ENCODE measurements around the gene STAT3. TPM values are rescaled to one million over a fixed set of nuclear protein-coding genes. Genes with fewer than 3 reads are reported as not detected.
A peak's percentile ranks its signal among the peaks of the same experiment; 100 is the strongest.

The STAT3 gene
- total and polyA plus RNA-seq, 9 of the 15 experiments (the other 6 are each of a cell fraction or from before 2014, with no cell fraction given) = 90.0 to 179 (median 114) TPM

DNA sequence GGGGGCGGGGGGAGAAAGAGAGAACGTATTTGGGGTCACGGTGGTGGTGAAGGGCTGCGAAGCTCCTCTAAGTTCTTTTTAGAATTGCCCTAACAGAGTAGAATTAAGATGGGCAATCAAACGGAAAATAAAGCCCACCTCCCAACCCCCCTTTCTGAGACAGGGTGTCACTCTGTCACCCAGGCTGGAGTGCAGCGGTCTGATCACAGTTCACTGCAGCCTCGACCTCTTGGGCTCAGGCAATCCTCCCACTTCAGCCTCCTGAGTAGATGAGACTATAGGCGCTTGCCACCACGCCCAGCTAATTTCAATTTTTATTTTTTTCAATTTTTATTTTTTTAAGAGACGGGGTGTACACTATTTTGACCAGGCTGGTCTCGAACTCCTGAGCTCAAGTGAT lies 35.5 kb upstream of the STAT3 start:
- peaks cover 25 to 33% of the 10 kb centered on the region in 2 experiments; a peak in 4 of 5 replicates for H3K4me1 ChIP-seq (replicated peaks in 1 of 2; ENCODE audit: control insufficient read depth in 2 of 2, insufficient read depth in 2 of 2, low read length in 2 of 2)
- no peaks in the 10 kb centered on the region for H3K9me1 ChIP-seq (ENCODE audit: control insufficient read depth, insufficient read depth, low read length)
- no peaks in the 10 kb centered on the region for H3K9me3 ChIP-seq (replicated peaks; ENCODE audit: control insufficient read depth, insufficient read depth, low read depth, low read length)
- POLR2A ChIA-PET = interaction anchor here (0.6 to 2.2 kb wide), 10 partner anchors 9 to 359 kb away, joined by 3 to 9 read pairs (median 5); no protein-coding TSS in a partner anchor
- peaks cover 43% of the 10 kb centered on the region for H3K79me2 ChIP-seq (ENCODE audit: control insufficient read depth, insufficient read depth, low read length)
- H2AFZ ChIP-seq (ENCODE audit: low read depth, low read length) = no peak overlapping the region
- no peak for FAIRE-seq
- no peak overlapping the region for H3K9ac ChIP-seq (ENCODE audit: insufficient read depth in 1 of 2, low read depth in 2 of 2, low read length in 2 of 2)
- in situ Hi-C loops (cut with MboI) = loop anchor here (5.0 kb wide), 1 partner anchor 104 kb away; no protein-coding TSS in a partner anchor
- H3K27ac ChIP-seq (ENCODE audit: extremely low read depth, low read depth, low read length) = no peak overlapping the region
- no peak for ATAC-seq
- H3K4me3 ChIP-seq = peak overlapping the region; percentile 64
- no peaks in the 10 kb centered on the region for H3K27me3 ChIP-seq (ENCODE audit: control insufficient read depth in 2 of 2, insufficient read depth in 2 of 2, low read length in 2 of 2)
- intact Hi-C loops (cut with micrococcal nuclease) = loop anchor here (2.0 kb wide), 1 partner anchor 35 kb away; the partner anchor contains the start of gene ATP6V0A1
- peaks cover 12% of the 10 kb centered on the region; the same call in 1 of the 2 replicates for H4K20me1 ChIP-seq (replicated peaks; ENCODE audit: control insufficient read depth, insufficient read depth, low read length)
- CTCF ChIA-PET (ENCODE audit: low intra/inter-chr PET ratio) = no interaction called here
- 64% methylated on average over 7 of the region's 11 CpGs for WGBS (ENCODE audit: insufficient coverage, low coverage, missing lambda C conversion rate)
- BruUV-seq (replicated peaks) = no TSS peak
- H3K36me3 ChIP-seq (ENCODE audit: control insufficient read depth, insufficient read depth, low read length) = peaks cover 22% of the 10 kb centered on the region; the same call in 2 of the 3 replicates
- TF ChIP-seq HNRNPK (IDR thresholded peaks at IDR 0.05; ENCODE audit: low read depth, low read length, poor library complexity, severe bottlenecking) (no peak), ZSCAN32 (CRISPR knock-in tag; IDR thresholded peaks at IDR 0.05) (no peak), EWSR1 (IDR thresholded peaks at IDR 0.05; ENCODE audit: borderline replicate concordance, low read depth, partially characterized antibody) (no peak), DACH1 (IDR thresholded peaks at IDR 0.05; ENCODE audit: partially characterized antibody) (no peak), GTF2E2 (tag; IDR thresholded peaks at IDR 0.05) (no peak), ZC3H11A (IDR thresholded peaks at IDR 0.05; ENCODE audit: low read depth, low read length) (no peak), FOXJ2 (tag; IDR thresholded peaks at IDR 0.05) (no peak), ZBTB9 (CRISPR knock-in tag; IDR thresholded peaks at IDR 0.05) (no peak), ELF1 (tag; IDR thresholded peaks at IDR 0.05) (no peak)
- DNase-seq (ENCODE audit: extremely low read depth in 1 of 4, low spot score in 3 of 4) = no peak
- no peak overlapping the region for H3K4me2 ChIP-seq (ENCODE audit: insufficient read depth, low read length)
